NCI-H1930 (cell line): Measurements from ENCODE around the gene PARD3B.

Experiments
- DNase-seq, 2 experiments: peaks; one replicate each; lab custom pipeline; 2025; lab: John Stamatoyannopoulos, UW

PARD3B gene

GRCh38 chr2:204763974-204764703, 218.9 kb downstream of the PARD3B start:
- DNase-seq: no peak

- no peak for DNase-seq
Measured at GRCh38 chr2:204770735-204771134, 225.5 kb downstream of the PARD3B start.

DNA sequence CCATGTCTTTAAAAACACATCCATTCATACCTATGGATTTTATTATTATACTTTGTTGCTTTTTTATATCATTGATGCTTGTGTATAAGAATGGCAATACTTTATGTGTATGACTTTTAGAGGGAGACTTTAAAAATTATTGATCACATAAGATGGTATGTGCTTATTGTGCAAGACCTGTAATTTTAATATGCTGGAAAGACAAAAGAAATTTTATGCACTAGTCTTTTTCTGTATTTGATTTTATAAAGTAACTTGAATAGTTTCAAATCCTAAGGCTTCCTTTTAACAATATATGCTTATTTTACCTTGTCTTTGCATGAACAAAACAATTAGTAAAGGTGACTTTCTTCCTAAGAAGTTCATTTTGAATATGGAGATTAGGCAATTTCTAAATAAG, 226.4 kb downstream of the PARD3B start:
- DNase-seq: no peak

- DNase-seq: no peak
Measured at GRCh38 chr2:204772546-204772945, 227.3 kb downstream of the PARD3B start.

- no peak for DNase-seq
Measured at GRCh38 chr2:204775766-204776165, 230.5 kb downstream of the PARD3B start.

DNA sequence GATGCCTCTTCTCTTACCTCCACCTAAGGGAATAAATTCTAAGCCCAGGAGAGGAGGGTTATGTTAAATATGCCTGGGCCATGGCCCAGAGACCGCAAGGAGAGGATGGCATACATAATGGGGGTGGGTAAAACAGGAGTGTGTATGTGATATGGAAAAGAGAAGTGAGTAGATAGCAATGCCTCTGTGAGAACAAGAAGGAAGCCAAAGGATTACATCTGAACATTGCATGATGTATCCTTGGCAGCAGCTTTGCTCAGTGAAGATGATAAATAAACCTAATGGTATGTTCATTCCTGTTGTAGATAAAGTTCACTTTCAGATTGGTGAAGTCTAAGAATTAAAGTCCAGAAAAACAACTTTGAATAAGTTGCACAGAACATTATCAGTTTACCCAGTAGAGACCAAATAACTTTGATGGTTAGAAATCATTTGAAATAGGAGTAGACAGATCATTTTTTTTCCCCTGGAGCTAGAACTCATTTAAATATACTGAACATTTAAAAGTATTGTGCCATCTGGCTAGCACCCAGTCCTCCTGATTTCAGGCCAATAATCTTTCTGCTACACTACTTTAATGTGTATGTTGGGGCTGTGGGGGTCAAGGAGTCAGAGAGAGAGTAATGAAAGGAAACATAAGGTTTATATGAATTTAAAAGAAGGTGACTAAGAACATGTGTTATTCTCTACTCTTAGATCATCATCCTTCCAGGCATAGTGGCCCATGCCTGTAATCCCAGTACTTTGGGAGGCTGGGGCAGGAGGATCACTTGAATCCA, 231.7 kb downstream of the PARD3B start:
- DNase-seq: no peak

DNA sequence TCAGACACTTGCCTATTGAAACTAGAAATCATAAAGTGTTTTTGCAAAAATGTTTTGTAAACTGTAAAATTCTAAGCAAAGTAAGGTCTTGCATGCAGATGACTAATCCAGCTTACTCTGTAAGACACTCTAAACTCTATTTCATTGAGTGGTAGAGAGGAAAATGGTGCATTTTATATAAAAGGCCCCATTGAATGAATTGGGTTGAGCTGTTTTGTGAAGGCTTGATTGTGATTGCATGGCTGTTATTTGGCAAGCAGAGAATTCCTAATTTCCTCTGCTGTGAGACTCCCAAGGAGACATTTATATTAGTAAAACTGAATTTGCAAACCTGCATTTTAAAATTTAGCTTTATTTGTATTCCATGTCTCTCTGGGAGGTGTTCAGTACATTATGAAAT, 234.5 kb downstream of the PARD3B start:
- DNase-seq: no peak

GRCh38 chr2:204781941-204782340, 236.7 kb downstream of the PARD3B start:
- no peak for DNase-seq

GRCh38 chr2:204790076-204790475, 244.8 kb downstream of the PARD3B start:
- DNase-seq: no peak

DNA sequence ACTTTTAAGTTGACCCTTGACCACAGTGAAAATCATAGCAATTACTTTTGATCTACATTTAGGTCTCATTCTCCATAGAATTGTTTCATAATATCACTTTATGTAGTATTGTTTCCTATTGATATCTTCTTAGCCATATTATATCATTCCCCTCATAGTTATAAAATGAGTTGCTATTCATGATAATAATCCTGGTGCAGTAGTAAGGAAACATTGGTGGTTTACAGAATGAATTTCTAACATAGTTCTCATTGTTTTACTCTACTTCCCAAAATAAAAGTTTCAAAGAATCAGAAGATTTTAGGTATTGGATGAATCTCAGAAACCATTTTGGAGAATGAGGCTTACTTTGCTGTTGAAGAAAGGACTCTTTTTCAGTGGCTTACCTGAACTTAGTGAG, 246.0 kb downstream of the PARD3B start:
- DNase-seq: no peak

- no peak for DNase-seq
Measured at GRCh38 chr2:204794624-204795023, 249.3 kb downstream of the PARD3B start.

GRCh38 chr2:204795156-204795555, 249.9 kb downstream of the PARD3B start:
- no peak for DNase-seq

DNA sequence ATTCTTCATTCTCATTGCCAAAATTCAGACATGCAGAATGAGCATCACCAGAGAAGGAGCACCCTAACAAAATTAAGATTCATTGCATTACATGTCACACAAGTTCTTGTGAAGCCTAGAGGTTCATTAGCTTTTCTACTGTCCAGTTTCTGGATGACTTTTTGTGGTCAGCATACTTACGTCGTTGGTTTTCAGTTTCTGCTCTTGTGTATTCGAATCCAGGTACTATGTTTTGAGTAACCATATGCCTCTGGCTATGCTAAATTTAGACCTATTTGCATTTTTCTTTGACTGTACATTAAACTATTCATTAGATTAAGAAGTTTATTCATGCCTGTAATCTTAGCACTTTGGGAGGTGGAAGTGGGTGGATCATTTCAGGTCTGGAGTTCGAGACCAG, 251.3 kb downstream of the PARD3B start:
- no peak for DNase-seq

GRCh38 chr2:204799791-204800190, 254.5 kb downstream of the PARD3B start:
- no peak for DNase-seq

DNA sequence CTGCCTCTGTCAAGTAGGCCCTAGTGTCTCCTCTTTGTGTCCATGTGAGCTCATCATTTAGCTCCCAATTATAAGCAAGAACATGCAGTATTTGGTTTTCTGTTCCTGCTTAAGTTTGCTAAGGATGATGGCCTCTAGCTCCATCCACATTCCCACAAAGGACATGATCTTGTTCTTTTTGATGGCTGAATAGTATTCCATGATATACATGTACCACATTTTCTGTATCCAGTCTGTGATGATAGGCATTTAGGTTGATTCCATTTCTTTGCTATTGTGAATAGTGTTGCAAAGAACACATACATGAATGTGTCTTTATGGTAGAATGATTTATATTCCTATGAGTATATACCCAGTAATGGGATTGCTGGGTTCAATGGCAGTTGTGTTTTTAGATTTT, 263.2 kb downstream of the PARD3B start:
- DNase-seq: no peak

- no peak for DNase-seq
Measured at GRCh38 chr2:204824751-204825453, 279.6 kb downstream of the PARD3B start.

GRCh38 chr2:204825681-204826080, 280.4 kb downstream of the PARD3B start:
- no peak for DNase-seq

- no peak for DNase-seq
Measured at GRCh38 chr2:204827701-204828590, 282.7 kb downstream of the PARD3B start.

- DNase-seq: no peak
Measured at GRCh38 chr2:204834716-204835384, 289.6 kb downstream of the PARD3B start.

DNA sequence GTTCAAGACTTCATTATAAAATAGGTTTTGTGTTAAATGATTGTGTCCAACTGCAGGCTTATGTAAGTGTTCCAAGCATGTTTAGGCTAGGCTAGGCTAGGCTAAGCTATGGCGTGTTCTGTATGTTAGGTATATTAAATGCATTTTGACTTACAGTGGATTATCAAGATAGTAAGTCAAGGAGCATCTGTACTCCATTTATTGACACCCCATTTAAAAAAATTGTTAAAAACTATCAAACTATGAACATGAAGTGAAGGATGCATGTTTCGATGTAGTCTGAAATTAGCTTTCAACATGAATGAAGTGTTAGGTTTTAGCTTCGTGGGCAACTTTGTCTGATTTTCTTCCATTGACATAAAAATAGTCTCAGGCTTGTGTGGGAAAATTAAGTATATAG, 290.5 kb downstream of the PARD3B start:
- DNase-seq: no peak

- no peak for DNase-seq
Measured at GRCh38 chr2:204840504-204840903, 295.2 kb downstream of the PARD3B start.
